PFSK-1 (cell line): ENCODE data around the gene SCARB1.

Source experiments
- FOXP2 ChIP-seq: optimal IDR thresholded peaks from 2 replicates; pipeline ENCODE3; 2011; ENCODE audit warnings: borderline replicate concordance, control low read depth, inconsistent platforms; ENCODE audit not compliant: insufficient read depth; ENCODE audit errors: extremely low read length, extremely low read depth
- POLR2AphosphoS5 ChIP-seq: IDR thresholded peaks from 2 replicates; pipeline ENCODE4 v1.6.1; 2012; ENCODE audit warnings: low read depth, mild to moderate bottlenecking, control low read depth, low read length, moderate library complexity
- SIN3A ChIP-seq: IDR thresholded peaks from 2 replicates; pipeline ENCODE4 v1.6.1; 2012; ENCODE audit warnings: mild to moderate bottlenecking, low read length, moderate library complexity, borderline replicate concordance; ENCODE audit not compliant: insufficient read depth
- TAF1 ChIP-seq: IDR thresholded peaks from 2 replicates; pipeline ENCODE4 v1.6.1; 2012; ENCODE audit warnings: low read length, control low read depth, borderline replicate concordance; ENCODE audit not compliant: insufficient read depth
- TF ChIP-seq, protein P1 (sequence below), 2 experiments: IDR thresholded peaks; 2 replicates each; pipeline versions ENCODE4 v1.6.1 to v1.8.0; 2011 to 2012; ENCODE audit warnings: low read depth in 2 of 2, low read length in 2 of 2, control low read depth in 1 of 2, inconsistent platforms in 1 of 2, mild to moderate bottlenecking in 1 of 2, moderate library complexity in 1 of 2; ENCODE audit not compliant: insufficient read depth in 1 of 2

The SCARB1 gene

DNA sequence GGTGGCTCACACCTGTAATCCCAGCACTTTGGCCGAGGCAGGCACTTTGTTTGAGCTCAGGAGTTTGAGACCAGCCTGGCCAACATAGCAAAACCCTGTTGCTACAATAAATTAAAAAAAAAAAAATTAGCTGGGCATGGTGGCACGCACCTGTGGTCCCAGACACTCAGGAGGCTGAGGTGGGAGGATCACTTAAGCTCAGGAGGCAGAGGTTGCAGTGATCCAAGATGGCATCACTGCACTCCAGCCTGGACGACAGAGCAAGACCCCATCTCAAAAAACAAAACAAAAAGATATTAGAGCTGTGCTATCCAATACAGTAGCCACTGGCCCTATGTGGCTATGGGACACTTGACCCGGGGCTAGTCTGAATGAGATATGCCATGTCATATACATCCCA is 6.9 kb upstream of the SCARB1 start:
- no peak for TF ChIP-seq SIN3A
- TF ChIP-seq TAF1 = no peak
- no peak for TF ChIP-seq FOXP2
- TF ChIP-seq POLR2AphosphoS5 = no peak

DNA sequence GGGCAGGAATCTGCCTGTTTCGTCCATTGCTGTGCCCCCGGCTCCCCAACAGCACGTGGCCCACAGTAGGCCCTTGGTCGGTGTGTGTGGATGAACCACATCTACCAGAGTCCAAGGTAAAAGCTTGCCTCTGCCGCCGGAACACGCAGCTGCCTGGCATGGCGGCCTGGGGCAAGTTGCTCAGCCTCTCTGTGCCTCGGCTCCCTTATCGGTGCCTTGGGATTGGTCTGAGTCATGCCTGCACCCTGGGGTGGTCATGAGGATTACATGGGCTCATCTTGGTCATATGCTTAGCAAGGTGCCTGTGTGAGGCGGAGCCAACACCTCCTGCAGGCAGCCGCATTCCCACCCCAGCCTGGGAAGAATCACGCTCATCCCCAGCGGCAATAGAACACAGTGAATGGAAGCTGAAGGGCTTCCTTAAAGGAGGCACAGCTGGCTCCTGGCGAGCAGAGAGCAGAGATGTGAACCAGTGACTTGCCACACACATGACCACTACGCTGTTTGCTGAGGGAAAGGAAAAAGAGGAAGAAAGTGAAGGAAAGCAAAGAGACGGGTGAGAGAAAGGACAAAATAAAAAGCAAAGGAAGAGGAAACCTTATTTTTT is 5.5 kb upstream of the SCARB1 start:
- no peak for TF ChIP-seq SIN3A
- TF ChIP-seq, protein P1, sequence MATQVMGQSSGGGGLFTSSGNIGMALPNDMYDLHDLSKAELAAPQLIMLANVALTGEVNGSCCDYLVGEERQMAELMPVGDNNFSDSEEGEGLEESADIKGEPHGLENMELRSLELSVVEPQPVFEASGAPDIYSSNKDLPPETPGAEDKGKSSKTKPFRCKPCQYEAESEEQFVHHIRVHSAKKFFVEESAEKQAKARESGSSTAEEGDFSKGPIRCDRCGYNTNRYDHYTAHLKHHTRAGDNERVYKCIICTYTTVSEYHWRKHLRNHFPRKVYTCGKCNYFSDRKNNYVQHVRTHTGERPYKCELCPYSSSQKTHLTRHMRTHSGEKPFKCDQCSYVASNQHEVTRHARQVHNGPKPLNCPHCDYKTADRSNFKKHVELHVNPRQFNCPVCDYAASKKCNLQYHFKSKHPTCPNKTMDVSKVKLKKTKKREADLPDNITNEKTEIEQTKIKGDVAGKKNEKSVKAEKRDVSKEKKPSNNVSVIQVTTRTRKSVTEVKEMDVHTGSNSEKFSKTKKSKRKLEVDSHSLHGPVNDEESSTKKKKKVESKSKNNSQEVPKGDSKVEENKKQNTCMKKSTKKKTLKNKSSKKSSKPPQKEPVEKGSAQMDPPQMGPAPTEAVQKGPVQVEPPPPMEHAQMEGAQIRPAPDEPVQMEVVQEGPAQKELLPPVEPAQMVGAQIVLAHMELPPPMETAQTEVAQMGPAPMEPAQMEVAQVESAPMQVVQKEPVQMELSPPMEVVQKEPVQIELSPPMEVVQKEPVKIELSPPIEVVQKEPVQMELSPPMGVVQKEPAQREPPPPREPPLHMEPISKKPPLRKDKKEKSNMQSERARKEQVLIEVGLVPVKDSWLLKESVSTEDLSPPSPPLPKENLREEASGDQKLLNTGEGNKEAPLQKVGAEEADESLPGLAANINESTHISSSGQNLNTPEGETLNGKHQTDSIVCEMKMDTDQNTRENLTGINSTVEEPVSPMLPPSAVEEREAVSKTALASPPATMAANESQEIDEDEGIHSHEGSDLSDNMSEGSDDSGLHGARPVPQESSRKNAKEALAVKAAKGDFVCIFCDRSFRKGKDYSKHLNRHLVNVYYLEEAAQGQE (IDR thresholded peaks at IDR 0.05; ENCODE audit: insufficient read depth in 1 of 2, low read depth in 2 of 2, low read length in 2 of 2) = no peak
- TF ChIP-seq TAF1 = no peak
- no peak for TF ChIP-seq POLR2AphosphoS5
- no peak for TF ChIP-seq FOXP2

DNA sequence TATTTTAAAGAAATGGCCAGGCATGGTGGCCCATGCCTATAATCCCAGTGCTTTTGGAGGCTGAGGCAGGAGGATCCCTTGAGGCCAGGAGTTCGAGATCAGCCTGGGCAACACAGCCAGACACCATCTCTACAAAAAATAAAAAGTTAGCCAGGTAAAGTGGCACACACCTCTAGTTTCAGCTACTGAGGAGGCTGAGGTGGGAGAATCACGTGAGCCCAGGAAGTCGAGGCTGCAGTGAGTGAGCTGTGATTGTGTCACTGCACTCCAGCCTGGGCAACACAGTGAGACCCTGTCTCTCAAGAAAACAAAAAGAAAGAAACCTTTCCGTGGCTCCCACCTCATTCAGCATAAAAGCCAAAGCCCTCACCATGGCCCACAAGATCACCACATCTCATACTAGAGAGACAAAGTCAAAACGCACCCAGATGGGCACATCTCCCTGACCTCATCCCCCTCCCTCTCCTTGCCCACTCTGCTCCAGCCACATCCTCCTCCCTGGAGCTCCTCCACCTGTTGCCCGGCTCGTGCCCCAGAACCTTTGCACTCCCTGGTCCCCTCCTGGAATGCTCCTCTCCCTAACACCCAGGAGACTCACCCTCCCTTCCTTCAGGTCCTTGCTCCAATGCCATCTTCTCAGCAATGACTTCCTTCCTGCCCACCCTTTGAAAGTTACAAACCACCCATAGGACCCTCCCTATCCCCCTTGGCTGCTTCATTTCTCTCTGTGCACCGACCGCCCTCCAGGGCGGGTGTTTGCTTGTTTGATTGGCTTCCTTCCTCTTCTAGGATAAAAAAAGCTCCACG is 4.8 kb upstream of the SCARB1 start:
- TF ChIP-seq POLR2AphosphoS5 = no peak
- TF ChIP-seq, protein P1 (IDR thresholded peaks at IDR 0.05; ENCODE audit: insufficient read depth in 1 of 2, low read depth in 2 of 2, low read length in 2 of 2) = no peak
- TF ChIP-seq FOXP2 = no peak
- no peak for TF ChIP-seq SIN3A
- TF ChIP-seq TAF1 = no peak

DNA sequence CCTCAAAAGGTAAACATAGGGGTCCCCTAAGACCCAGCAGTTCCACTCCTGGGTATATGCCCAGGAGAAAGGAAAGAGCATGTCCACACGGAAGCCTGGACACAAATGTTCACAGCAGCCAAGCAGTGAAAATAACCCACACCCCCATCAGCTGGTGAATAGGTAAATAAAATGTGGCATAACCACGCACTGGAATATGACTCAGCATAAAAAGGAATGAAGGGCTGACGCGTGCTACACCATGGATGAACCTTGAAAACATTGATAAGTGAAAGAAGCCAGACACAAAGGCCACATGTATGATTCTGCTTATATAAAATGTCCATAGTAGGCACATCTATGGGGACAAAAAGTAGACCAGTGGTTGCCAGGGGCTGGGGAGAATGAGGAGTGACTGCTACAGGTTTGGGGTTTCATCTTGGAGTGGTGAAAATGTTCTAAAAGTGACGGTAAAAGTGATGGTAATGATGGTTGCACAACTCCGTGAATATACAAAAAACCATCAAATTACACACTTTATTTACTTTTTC is 3.8 kb upstream of the SCARB1 start:
- no peak for TF ChIP-seq SIN3A

DNA sequence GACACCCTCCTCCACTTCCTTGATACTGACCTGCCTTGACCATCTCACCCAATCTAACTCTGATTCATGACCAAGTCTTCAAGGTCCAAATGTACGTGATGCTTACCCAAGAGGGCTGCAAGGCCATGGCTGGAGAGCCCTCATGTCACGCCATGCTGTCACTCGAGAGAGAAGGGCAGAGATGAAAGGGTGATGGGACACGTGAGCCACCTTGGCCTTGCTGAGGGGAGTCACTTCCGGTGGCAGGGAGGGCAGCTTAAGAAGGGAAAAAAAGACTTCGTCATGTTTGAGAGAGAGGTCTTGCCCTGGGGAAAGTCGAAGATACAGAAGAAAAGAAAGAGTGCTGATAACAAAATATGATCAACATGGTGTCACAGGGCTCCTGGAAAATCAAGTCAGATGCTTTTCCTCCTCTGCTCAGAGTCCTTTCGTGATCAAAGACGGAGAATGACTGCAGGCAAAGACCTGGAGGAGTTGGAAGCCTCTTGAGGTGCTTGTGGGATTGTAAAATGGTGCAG is 3.3 kb upstream of the SCARB1 start:
- no peak for TF ChIP-seq POLR2AphosphoS5
- TF ChIP-seq, protein P1 (IDR thresholded peaks at IDR 0.05; ENCODE audit: insufficient read depth in 1 of 2, low read depth in 2 of 2, low read length in 2 of 2) = no peak
- no peak for TF ChIP-seq FOXP2
- TF ChIP-seq SIN3A = no peak
- TF ChIP-seq TAF1 = no peak
